GM12891 (cell line): ENCODE data around the gene TEPSIN.

Experiments used
- POLR2A ChIP-seq: IDR thresholded peaks from 2 replicates; pipeline ENCODE4 v1.6.1; 2011; ENCODE audit warnings: low read depth, low read length, control low read depth
- POLR2AphosphoS5 ChIP-seq: IDR thresholded peaks from 2 replicates; pipeline ENCODE4 v1.6.1; 2011; ENCODE audit warnings: low read depth, low read length, control low read depth

GRCh38 chr17:81218459-81218858 is 20.4 kb downstream of the TEPSIN start:
- no peak for TF ChIP-seq POLR2AphosphoS5
- TF ChIP-seq POLR2A: no peak
